GM12874 (cell line): ENCODE measurements around the gene THSD7B.

Experiments
- CTCF ChIP-seq: IDR thresholded peaks from 2 replicates; pipeline ENCODE4 v1.5.1; 2011; ENCODE audit warnings: low read depth, mild to moderate bottlenecking, control low read depth, low read length, moderate library complexity; ENCODE audit not compliant: insufficient read depth

THSD7B gene

GRCh38 chr2:137336067-137336466 lies 570.7 kb downstream of the THSD7B start:
- no peak for TF ChIP-seq CTCF

- TF ChIP-seq CTCF: no peak
Observed at GRCh38 chr2:137339051-137339450, 573.7 kb downstream of the THSD7B start.

GRCh38 chr2:137345994-137346393 lies 580.6 kb downstream of the THSD7B start:
- no peak for TF ChIP-seq CTCF

GRCh38 chr2:137348301-137348700 lies 583.0 kb downstream of the THSD7B start:
- no peak for TF ChIP-seq CTCF

GRCh38 chr2:137357634-137358033 lies 592.3 kb downstream of the THSD7B start:
- TF ChIP-seq CTCF: no peak

- TF ChIP-seq CTCF: no peak
Observed at GRCh38 chr2:137367361-137367760, 602.0 kb downstream of the THSD7B start.

- TF ChIP-seq CTCF: no peak
Observed at GRCh38 chr2:137369106-137369505, 603.8 kb downstream of the THSD7B start.

GRCh38 chr2:137379186-137379585 lies 613.8 kb downstream of the THSD7B start:
- no peak for TF ChIP-seq CTCF
